Ishikawa (cell line): ENCODE measurements around the gene PDCD6IP.

Experiments
- CEBPB ChIP-seq: IDR thresholded peaks from 2 replicates; pipeline ENCODE4 v1.6.1; 2012
- CREB1 ChIP-seq: IDR thresholded peaks from 2 replicates; pipeline ENCODE4 v1.6.1; 2012; ENCODE audit warnings: low read depth
- EGR1 ChIP-seq: IDR thresholded peaks from 2 replicates; pipeline ENCODE4 v1.6.1; 2012
- EP300 ChIP-seq: IDR thresholded peaks from 2 replicates; pipeline ENCODE4 v1.6.1; 2012; ENCODE audit warnings: borderline replicate concordance
- FOXM1 ChIP-seq: IDR thresholded peaks from 2 replicates; pipeline ENCODE4 v1.6.1; 2012; ENCODE audit warnings: low read depth, borderline replicate concordance
- NFIC ChIP-seq: IDR thresholded peaks from 2 replicates; pipeline ENCODE4 v1.6.1; 2012
- RAD21 ChIP-seq: IDR thresholded peaks from 2 replicates; pipeline ENCODE4 v1.6.1; 2012; ENCODE audit warnings: low read depth
- REST ChIP-seq: IDR thresholded peaks from 2 replicates; pipeline ENCODE4 v1.6.1; 2012; ENCODE audit warnings: low read depth, mild to moderate bottlenecking
- TCF12 ChIP-seq: IDR thresholded peaks from 2 replicates; pipeline ENCODE4 v1.6.1; 2012; ENCODE audit warnings: low read depth
- TEAD4 ChIP-seq: IDR thresholded peaks from 2 replicates; pipeline ENCODE4 v1.6.1; 2012
- YY1 ChIP-seq: IDR thresholded peaks from 2 replicates; pipeline ENCODE4 v1.6.1; 2012; ENCODE audit warnings: low read depth
- TF ChIP-seq, protein P1 (sequence below): IDR thresholded peaks from 2 replicates; pipeline ENCODE4 v1.6.1; 2012

PDCD6IP gene

GRCh38 chr3:33915796-33916546 lies 117.5 kb downstream of the PDCD6IP start:
- TF ChIP-seq REST (no peak), TEAD4 (no peak), CREB1 (no peak), EP300 (no peak), CEBPB (no peak), TCF12 (no peak), YY1 (no peak)
- TF ChIP-seq, protein P1, sequence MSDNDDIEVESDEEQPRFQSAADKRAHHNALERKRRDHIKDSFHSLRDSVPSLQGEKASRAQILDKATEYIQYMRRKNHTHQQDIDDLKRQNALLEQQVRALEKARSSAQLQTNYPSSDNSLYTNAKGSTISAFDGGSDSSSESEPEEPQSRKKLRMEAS = no peak

- TF ChIP-seq FOXM1 (no peak), EGR1 (no peak), RAD21 (no peak), NFIC (no peak)
Measured at GRCh38 chr3:33918126-33918756, 119.8 kb downstream of the PDCD6IP start.
